ENCODE measurements around the gene SNX13.

Gene SNX13

GRCh38 chr7:17774248-17774647 is 166.0 kb downstream of the SNX13 start:
- Histone ChIP-seq H3K27ac (no peak overlapping the region), H3K4me1 (ENCODE audit: control insufficient read depth in 1 of 2, insufficient read depth in 1 of 2, low read depth in 1 of 2, low read length in 1 of 2) (peaks cover 11 to 17% of the 10 kb centered on the region in 2 experiments), H3K9me3 (no peaks in the 10 kb centered on the region), H3K4me3 (ENCODE audit: low read depth in 1 of 2, low read length in 1 of 2) (no peak overlapping the region), H3K36me3 (no peaks in the 10 kb centered on the region), H3K27me3 (no peaks in the 10 kb centered on the region)
- no peak for TF ChIP-seq CTCF (IDR thresholded peaks at IDR 0.05)

GRCh38 chr7:17773289-17773626 is 167.0 kb downstream of the SNX13 start:
- H3K9me3 ChIP-seq, result no peaks in the 10 kb centered on the region
- no peak for TF ChIP-seq CTCF (IDR thresholded peaks at IDR 0.05)
- peaks cover 11 to 17% of the 10 kb centered on the region in 2 experiments for H3K4me1 ChIP-seq (ENCODE audit: control insufficient read depth in 1 of 2, insufficient read depth in 1 of 2, low read depth in 1 of 2, low read length in 1 of 2)
- H3K4me3 ChIP-seq (ENCODE audit: low read depth in 1 of 2, low read length in 1 of 2), result no peak overlapping the region
- no peak overlapping the region for H3K27ac ChIP-seq
- no peaks in the 10 kb centered on the region for H3K36me3 ChIP-seq
- no peaks in the 10 kb centered on the region for H3K27me3 ChIP-seq

- H3K36me3 ChIP-seq, result no peaks in the 10 kb centered on the region
- no peaks in the 10 kb centered on the region for H3K9me3 ChIP-seq
- no peak overlapping the region for H3K4me3 ChIP-seq (ENCODE audit: low read depth in 1 of 2, low read length in 1 of 2)
- H3K27ac ChIP-seq, result no peak overlapping the region
- TF ChIP-seq CTCF (IDR thresholded peaks at IDR 0.05), result no peak
- no peaks in the 10 kb centered on the region for H3K27me3 ChIP-seq
- H3K4me1 ChIP-seq (ENCODE audit: control insufficient read depth in 1 of 2, insufficient read depth in 1 of 2, low read depth in 1 of 2, low read length in 1 of 2), result peaks cover 11 to 17% of the 10 kb centered on the region in 2 experiments
Measured at GRCh38 chr7:17772581-17773288, 167.6 kb downstream of the SNX13 start.

- Histone ChIP-seq H3K9me3 (no peaks in the 10 kb centered on the region), H3K4me1 (ENCODE audit: control insufficient read depth in 1 of 2, insufficient read depth in 1 of 2, low read depth in 1 of 2, low read length in 1 of 2) (peaks cover 11 to 17% of the 10 kb centered on the region in 2 experiments), H3K4me3 (ENCODE audit: low read depth in 1 of 2, low read length in 1 of 2) (no peak overlapping the region), H3K27me3 (no peaks in the 10 kb centered on the region), H3K27ac (no peak overlapping the region), H3K36me3 (no peaks in the 10 kb centered on the region)
- TF ChIP-seq CTCF (IDR thresholded peaks at IDR 0.05), result no peak
Measured at GRCh38 chr7:17771901-17772408, 168.3 kb downstream of the SNX13 start.

GRCh38 chr7:17770710-17771375 is 169.5 kb downstream of the SNX13 start:
- Histone ChIP-seq H3K27me3 (no peaks in the 10 kb centered on the region), H3K27ac (peak overlapping the region; percentile 67), H3K4me3 (ENCODE audit: low read depth in 1 of 2, low read length in 1 of 2) (no peak overlapping the region), H3K4me1 (ENCODE audit: control insufficient read depth in 1 of 2, insufficient read depth in 1 of 2, low read depth in 1 of 2, low read length in 1 of 2) (peaks cover 11 to 17% of the 10 kb centered on the region in 2 experiments), H3K36me3 (no peaks in the 10 kb centered on the region), H3K9me3 (no peaks in the 10 kb centered on the region)
- no peak for TF ChIP-seq CTCF (IDR thresholded peaks at IDR 0.05)

Measured in neutrophil (primary cell).